Stomach (tissue), 4 donors: ENCODE results near the gene ZNF524.

ENCODE experiments used
- EP300 ChIP-seq: sonication (generic); formaldehyde crosslinking; IDR thresholded peaks from one replicate; pipeline ENCODE4 v1.6.1; 2017; ENCODE audit warnings: antibody characterized with exemption
- POLR2AphosphoS5 ChIP-seq, 3 donors: sonication (generic); formaldehyde crosslinking; IDR thresholded peaks; one replicate each; pipeline ENCODE4 v1.6.1; 2016; ENCODE audit warnings: antibody characterized with exemption in 3 of 3
- TF ChIP-seq, protein P1 (sequence below), 7 experiments: fragments of 450-650 bp in 4 of 7; fragments of 200-600 bp in 3 of 7; sonication (generic) in 3 of 7; IDR thresholded peaks; one replicate each; pipeline ENCODE4 v1.5.1; 2016 to 2019; ENCODE audit warnings: antibody characterized with exemption in 7 of 7, control low read depth in 2 of 7, mild to moderate bottlenecking in 1 of 7

- TF ChIP-seq, protein P1, sequence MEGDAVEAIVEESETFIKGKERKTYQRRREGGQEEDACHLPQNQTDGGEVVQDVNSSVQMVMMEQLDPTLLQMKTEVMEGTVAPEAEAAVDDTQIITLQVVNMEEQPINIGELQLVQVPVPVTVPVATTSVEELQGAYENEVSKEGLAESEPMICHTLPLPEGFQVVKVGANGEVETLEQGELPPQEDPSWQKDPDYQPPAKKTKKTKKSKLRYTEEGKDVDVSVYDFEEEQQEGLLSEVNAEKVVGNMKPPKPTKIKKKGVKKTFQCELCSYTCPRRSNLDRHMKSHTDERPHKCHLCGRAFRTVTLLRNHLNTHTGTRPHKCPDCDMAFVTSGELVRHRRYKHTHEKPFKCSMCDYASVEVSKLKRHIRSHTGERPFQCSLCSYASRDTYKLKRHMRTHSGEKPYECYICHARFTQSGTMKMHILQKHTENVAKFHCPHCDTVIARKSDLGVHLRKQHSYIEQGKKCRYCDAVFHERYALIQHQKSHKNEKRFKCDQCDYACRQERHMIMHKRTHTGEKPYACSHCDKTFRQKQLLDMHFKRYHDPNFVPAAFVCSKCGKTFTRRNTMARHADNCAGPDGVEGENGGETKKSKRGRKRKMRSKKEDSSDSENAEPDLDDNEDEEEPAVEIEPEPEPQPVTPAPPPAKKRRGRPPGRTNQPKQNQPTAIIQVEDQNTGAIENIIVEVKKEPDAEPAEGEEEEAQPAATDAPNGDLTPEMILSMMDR (IDR thresholded peaks at IDR 0.05): no peak
- TF ChIP-seq EP300: no peak
- TF ChIP-seq POLR2AphosphoS5 (IDR thresholded peaks at IDR 0.05): no peak
Measured at GRCh38 chr19:55554741-55555152, 45.3 kb upstream of the ZNF524 start.
